ENCODE data around the gene ZNF280B.

- no peak for TF ChIP-seq ZNF275 (CRISPR knock-in tag; IDR thresholded peaks at IDR 0.05; ENCODE audit: borderline replicate concordance)
- no peak for TF ChIP-seq HINFP (CRISPR knock-in tag; IDR thresholded peaks at IDR 0.05; ENCODE audit: low read depth)
- no peak for TF ChIP-seq BHLHE40 (IDR thresholded peaks at IDR 0.05; ENCODE audit: low read length)
- TF ChIP-seq ZNF143 (CRISPR knock-in tag; IDR thresholded peaks at IDR 0.05): no peak
- TF ChIP-seq ARNTL (CRISPR knock-in tag; IDR thresholded peaks at IDR 0.05): no peak
- no peak for TF ChIP-seq DPF2 (CRISPR knock-in tag; IDR thresholded peaks at IDR 0.05; ENCODE audit: borderline replicate concordance, low read depth)
Measured at GRCh38 chr22:22548910-22549309, 40.4 kb upstream of the ZNF280B start.

Measured in HepG2 (cell line).